NB4 (cell line): Measurements from ENCODE around the gene CWF19L2.

Experiments
- DNase-seq: peaks from one replicate; pipeline ENCODE4 v3.0.0; 2010; ENCODE audit warnings: low read depth
- H3K4me3 ChIP-seq: one replicate; pipeline ENCODE4 v1.5.1; 2011; ENCODE audit warnings: mild to moderate bottlenecking, low read depth, low read length, moderate library complexity
- CTCF ChIP-seq: IDR thresholded peaks from one replicate; pipeline ENCODE4 v1.5.1; 2012; ENCODE audit warnings: low read depth, low read length
- MYC ChIP-seq: IDR thresholded peaks from 2 replicates; pipeline ENCODE4 v1.6.1; 2011; ENCODE audit warnings: low read depth, low read length
- POLR2A ChIP-seq: IDR thresholded peaks from 2 replicates; pipeline ENCODE4 v1.6.1; 2011; ENCODE audit warnings: mild to moderate bottlenecking; ENCODE audit not compliant: insufficient read length; ENCODE audit errors: extremely low read depth
- TF ChIP-seq, protein P1 (sequence below): IDR thresholded peaks from 2 replicates; pipeline ENCODE4 v1.6.1; 2011; ENCODE audit warnings: low read depth, low read length

Gene CWF19L2

DNA sequence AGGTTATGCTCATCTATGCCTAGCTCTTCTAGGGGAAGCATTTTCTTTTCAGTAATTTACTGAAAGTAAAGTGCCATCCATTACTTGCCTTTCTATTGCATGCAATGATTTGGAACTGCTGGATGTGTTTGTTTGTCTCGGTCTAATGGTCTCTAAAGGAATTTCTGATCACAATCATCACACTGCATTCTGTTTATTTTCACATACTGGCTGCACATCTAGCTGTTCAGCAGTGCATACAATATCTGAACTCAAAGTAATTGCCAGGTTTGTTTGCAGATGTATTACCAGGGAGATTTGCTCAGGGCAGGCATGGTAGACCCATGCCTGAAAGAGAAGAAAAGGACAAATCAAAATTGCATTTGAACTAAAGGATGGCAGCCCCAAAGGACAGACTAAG is 36.4 kb upstream of the CWF19L2 start:
- no peak for TF ChIP-seq POLR2A
- TF ChIP-seq MYC, result no peak
- TF ChIP-seq CTCF, result no peak
- TF ChIP-seq, protein P1, sequence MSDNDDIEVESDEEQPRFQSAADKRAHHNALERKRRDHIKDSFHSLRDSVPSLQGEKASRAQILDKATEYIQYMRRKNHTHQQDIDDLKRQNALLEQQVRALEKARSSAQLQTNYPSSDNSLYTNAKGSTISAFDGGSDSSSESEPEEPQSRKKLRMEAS, result no peak
- DNase-seq, result no peak
- H3K4me3 ChIP-seq, result no peak overlapping the region

DNA sequence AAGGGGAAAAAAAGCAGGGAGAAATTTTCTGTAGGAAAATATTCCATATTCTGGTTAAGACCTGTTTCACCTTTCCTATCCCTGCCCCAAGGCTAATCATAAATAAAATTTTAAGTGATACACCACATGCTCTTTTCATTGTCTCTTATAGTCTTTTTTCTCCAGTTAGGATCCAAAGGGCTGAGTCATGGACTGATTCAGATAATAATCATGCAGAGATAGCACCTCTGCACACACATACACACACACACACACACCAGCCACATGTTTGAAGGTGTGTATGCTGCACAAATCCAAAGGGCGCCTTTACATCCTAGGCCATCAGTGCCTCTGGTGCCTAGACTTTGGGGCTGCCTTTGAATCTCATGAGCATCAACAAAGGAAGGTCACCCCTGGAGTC is 35.5 kb upstream of the CWF19L2 start:
- DNase-seq, result no peak
- no peak for TF ChIP-seq POLR2A
- TF ChIP-seq CTCF, result no peak
- TF ChIP-seq MYC, result no peak
- TF ChIP-seq, protein P1, result no peak
- H3K4me3 ChIP-seq, result no peak overlapping the region

DNA sequence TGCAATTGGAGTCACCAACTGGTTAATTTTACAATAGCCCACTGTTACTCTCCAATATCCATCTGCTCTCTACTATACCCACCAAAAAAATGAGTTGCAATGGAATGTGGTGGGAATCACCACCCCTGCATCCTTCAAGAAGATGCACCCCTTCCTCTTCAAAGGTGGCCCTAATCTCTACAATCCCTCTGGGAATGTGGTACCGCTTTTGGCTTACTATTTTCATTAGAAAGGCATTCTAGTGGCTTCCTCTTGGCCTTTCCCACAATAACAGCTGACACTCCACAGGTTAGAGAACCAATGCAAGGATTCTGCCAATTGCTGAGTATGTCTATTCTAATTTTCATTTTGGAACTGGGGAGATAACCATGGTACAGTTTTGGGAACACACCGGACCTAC is 33.2 kb upstream of the CWF19L2 start:
- no peak for DNase-seq
- TF ChIP-seq CTCF, result no peak

GRCh38 chr11:107482234-107482633 is 24.6 kb upstream of the CWF19L2 start:
- no peak overlapping the region for H3K4me3 ChIP-seq
- TF ChIP-seq, protein P1, result no peak
- TF ChIP-seq MYC, result no peak
- no peak for TF ChIP-seq CTCF
- no peak for TF ChIP-seq POLR2A
- no peak for DNase-seq

More for the DNA sequence above, 33.2 kb upstream of the CWF19L2 start:
- no peak overlapping the region for H3K4me3 ChIP-seq

- H3K4me3 ChIP-seq, result no peak overlapping the region
- DNase-seq, result no peak
- TF ChIP-seq POLR2A, result no peak
- TF ChIP-seq, protein P1, result no peak
Observed at GRCh38 chr11:107478922-107479321, 21.3 kb upstream of the CWF19L2 start.

- TF ChIP-seq CTCF (no peak), POLR2A (no peak), MYC (no peak)
- TF ChIP-seq, protein P1, result no peak
- H3K4me3 ChIP-seq, result no peak overlapping the region
Observed at GRCh38 chr11:107477820-107478219, 20.2 kb upstream of the CWF19L2 start.

More at GRCh38 chr11:107477820-107478219, 20.2 kb upstream of the CWF19L2 start:
- DNase-seq, result no peak
